ENCODE measurements around the gene ATP5PD.
A peak's percentile ranks its signal among the peaks of the same experiment; 100 is the strongest.

Gene ATP5PD

DNA sequence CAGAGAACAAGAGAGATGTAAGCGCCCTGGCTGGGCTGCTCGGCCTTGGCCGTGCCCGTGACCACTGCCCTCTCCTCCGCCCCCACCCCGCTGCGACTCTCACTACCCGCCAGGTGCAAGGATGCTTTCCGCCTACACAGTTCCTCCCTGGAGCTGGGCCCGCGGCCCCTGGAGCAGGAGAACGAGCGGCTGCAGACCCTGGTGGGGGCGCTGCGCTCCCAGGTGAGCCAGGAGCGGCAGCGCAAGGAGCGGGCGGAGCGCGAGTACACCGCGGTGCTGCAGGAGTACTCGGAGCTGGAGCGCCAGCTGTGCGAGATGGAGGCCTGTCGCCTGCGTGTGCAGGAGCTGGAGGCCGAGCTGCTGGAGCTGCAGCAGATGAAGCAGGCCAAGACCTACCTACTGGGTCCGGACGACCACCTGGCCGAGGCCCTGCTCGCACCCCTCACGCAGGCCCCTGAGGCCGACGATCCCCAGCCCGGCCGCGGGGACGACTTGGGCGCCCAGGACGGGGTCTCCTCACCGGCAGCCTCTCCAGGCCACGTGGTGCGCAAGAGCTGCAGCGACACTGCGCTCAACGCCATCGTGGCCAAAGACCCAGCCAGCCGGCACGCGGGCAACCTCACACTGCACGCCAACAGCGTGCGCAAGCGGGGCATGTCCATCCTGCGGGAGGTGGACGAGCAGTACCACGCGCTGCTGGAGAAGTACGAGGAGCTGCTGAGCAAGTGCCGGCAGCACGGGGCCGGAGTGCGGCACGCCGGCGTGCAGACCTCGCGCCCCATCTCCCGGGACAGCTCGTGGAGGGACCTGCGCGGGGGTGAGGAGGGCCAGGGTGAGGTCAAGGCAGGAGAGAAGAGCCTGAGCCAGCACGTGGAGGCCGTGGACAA is 43.5 kb downstream of the ATP5PD start (continued):
- TF ChIP-seq GLIS2 (tag by site-specific recombination; IDR thresholded peaks at IDR 0.05) = no peak

DNA sequence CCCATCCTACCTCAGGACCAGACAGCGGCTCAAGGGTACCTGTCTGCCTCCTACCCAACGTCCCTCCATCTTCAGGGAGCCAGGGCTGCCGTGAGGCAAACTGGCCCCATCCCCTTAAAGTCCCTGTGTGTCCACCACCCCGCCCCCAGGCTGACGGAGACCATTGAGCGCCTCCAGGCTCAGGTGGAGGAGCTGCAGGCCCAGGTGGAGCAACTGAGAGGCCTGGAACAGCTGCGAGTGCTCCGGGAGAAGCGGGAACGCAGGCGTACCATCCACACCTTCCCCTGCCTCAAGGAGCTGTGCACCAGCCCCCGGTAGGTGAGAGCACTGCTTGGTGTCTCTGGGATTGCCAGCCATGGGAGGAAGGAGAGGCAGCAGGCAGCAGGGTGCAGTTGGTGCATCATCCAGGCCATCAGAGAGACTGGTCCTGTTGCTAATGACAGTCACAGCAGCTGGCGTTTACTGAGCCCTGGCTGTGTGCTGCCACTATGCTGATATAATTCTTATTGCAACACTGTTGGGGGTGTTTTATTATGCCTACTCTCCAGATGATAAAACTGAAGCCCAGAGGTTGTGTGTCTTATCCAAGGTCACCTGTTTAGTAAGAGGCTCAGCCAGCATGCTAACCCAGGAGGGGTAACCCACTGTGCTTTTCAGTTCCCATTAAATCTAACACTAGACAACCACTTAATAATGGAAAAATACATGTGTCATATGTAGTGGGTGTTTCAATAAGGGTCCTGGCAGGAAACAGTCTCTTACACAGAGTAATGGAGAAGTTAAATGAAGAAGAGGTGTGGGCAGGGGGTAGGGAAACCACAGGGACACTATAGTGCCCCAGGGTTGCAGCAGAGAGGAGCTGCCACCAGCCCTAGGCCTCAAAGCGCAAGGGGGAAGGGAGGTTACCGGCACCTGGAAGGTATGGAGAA is 44.6 kb downstream of the ATP5PD start:
- ChIA-PET POLR2A (interaction anchor here (1.4 kb wide), 1 partner anchor 10 kb away, joined by 5 read pairs; the partner anchor contains the start of gene MRPL58), CTCF (no interaction called here)
- Histone ChIP-seq H3K4me1 (ENCODE audit: control insufficient read depth, insufficient read depth, low read length) (no peaks in the 10 kb centered on the region; the same call in 1 of the 2 replicates), H3K4me3 (ENCODE audit: low read depth, low read length) (no peak overlapping the region), H3K27ac (ENCODE audit: extremely low read depth, low read depth, low read length) (no peak overlapping the region), H3K9me3 (ENCODE audit: control insufficient read depth, insufficient read depth, low read depth, low read length) (no peaks in the 10 kb centered on the region), H3K36me3 (ENCODE audit: control insufficient read depth in 2 of 2, insufficient read depth in 1 of 2, low read length in 2 of 2) (peaks cover 11 to 49% of the 10 kb centered on the region in 2 experiments; a peak in 2 of 3 replicates)
- TF ChIP-seq, protein P1, sequence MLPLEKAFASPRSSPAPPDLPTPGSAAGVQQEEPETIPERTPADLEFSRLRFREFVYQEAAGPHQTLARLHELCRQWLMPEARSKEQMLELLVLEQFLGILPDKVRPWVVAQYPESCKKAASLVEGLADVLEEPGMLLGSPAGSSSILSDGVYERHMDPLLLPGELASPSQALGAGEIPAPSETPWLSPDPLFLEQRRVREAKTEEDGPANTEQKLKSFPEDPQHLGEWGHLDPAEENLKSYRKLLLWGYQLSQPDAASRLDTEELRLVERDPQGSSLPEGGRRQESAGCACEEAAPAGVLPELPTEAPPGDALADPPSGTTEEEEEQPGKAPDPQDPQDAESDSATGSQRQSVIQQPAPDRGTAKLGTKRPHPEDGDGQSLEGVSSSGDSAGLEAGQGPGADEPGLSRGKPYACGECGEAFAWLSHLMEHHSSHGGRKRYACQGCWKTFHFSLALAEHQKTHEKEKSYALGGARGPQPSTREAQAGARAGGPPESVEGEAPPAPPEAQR (tag by site-specific recombination; IDR thresholded peaks at IDR 0.05) = no peak
- TF ChIP-seq ZNF248 (tag by site-specific recombination; IDR thresholded peaks at IDR 0.05) (no peak), ZNF394 (tag by site-specific recombination; IDR thresholded peaks at IDR 0.05; ENCODE audit: borderline replicate concordance) (peak; percentile 79), ZIC2 (tag by site-specific recombination; IDR thresholded peaks at IDR 0.05) (peak; percentile 93), ZBTB1 (tag by site-specific recombination; IDR thresholded peaks at IDR 0.05) (no peak)

DNA sequence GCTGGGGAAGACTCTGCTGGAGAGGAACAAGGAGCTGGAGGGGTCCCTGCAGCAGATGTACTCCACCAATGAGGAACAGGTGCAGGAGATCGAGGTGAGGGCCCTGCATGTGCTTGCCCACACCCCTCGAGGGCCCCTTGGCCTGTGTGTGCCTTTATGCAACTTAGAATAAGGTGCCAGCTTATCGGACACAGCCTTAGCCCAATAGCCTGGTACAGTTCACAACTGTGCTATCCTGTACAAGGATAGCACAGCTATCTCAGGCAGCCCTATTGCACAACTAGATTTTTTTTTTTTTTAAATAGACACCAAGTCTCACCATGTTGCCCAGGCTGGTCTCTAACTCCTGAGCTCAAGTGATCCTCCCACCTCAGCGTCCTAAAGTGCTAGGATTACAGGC is 47.2 kb downstream of the ATP5PD start:
- Histone ChIP-seq H3K36me3 (ENCODE audit: control insufficient read depth in 2 of 2, insufficient read depth in 1 of 2, low read length in 2 of 2) (peaks cover 11 to 44% of the 10 kb centered on the region in 2 experiments; a peak in 2 of 3 replicates), H3K4me3 (ENCODE audit: low read depth, low read length) (no peak overlapping the region), H3K4me1 (ENCODE audit: control insufficient read depth, insufficient read depth, low read length) (no peaks in the 10 kb centered on the region), H3K27ac (ENCODE audit: extremely low read depth, low read depth, low read length) (no peak overlapping the region), H3K9me3 (ENCODE audit: control insufficient read depth, insufficient read depth, low read depth, low read length) (no peaks in the 10 kb centered on the region)
- ChIA-PET POLR2A (interaction anchor here (1.4 to 2.3 kb wide), 4 partner anchors 12 to 17 kb away, joined by 4 to 8 read pairs (median 6); partner anchors contain the start of genes CDR2L and MRPL58), CTCF (interaction anchor here (0.5 to 1.9 kb wide), 6 partner anchors 12 to 271 kb away, joined by 3 to 9 read pairs (median 4); partner anchors contain the start of gene MIF4GD)
- TF ChIP-seq ZNF624 (tag by site-specific recombination; IDR thresholded peaks at IDR 0.05) (no peak), ZNF426 (tag by site-specific recombination; IDR thresholded peaks at IDR 0.05) (no peak), ZNF10 (tag by site-specific recombination; IDR thresholded peaks at IDR 0.05) (no peak), OVOL3 (tag by site-specific recombination; IDR thresholded peaks at IDR 0.05) (no peak)
- TF ChIP-seq, protein P2, sequence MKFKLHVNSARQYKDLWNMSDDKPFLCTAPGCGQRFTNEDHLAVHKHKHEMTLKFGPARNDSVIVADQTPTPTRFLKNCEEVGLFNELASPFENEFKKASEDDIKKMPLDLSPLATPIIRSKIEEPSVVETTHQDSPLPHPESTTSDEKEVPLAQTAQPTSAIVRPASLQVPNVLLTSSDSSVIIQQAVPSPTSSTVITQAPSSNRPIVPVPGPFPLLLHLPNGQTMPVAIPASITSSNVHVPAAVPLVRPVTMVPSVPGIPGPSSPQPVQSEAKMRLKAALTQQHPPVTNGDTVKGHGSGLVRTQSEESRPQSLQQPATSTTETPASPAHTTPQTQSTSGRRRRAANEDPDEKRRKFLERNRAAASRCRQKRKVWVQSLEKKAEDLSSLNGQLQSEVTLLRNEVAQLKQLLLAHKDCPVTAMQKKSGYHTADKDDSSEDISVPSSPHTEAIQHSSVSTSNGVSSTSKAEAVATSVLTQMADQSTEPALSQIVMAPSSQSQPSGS (tag by site-specific recombination; IDR thresholded peaks at IDR 0.05; ENCODE audit: low read depth) = no peak

DNA sequence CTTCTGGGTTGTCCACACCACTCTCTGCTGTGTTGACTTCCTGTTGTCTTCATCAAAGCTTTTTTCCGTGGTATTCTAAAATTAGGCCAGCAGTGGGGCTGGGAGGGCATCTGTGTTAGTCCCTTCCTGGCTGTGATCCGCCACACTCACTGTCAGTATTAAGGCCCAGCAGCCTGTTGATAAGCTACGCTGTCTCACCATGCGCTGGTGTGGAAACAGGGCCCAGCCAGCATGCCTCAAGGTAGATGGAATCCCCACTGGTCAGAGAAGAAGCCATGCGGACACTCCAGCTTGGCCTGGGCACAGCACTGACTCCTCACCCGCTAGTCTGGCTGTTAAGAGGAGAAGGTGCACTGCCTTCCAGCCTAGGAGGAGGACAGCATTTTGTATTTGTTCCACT is 48.0 kb downstream of the ATP5PD start:
- no peaks in the 10 kb centered on the region for H3K4me1 ChIP-seq (ENCODE audit: control insufficient read depth, insufficient read depth, low read length)
- H3K4me3 ChIP-seq (ENCODE audit: low read depth, low read length) = no peak overlapping the region
- H3K27ac ChIP-seq (ENCODE audit: extremely low read depth, low read depth, low read length) = no peak overlapping the region
- peaks cover 11 to 38% of the 10 kb centered on the region in 2 experiments; a peak in 2 of 3 replicates for H3K36me3 ChIP-seq (ENCODE audit: control insufficient read depth in 2 of 2, insufficient read depth in 1 of 2, low read length in 2 of 2)
- ChIA-PET POLR2A (interaction anchor here (1.4 to 2.3 kb wide), 4 partner anchors 11 to 16 kb away, joined by 4 to 8 read pairs (median 6); partner anchors contain the start of genes CDR2L and MRPL58), CTCF (interaction anchor here (0.6 to 1.9 kb wide), 4 partner anchors 12 to 75 kb away, joined by 3 to 9 read pairs (median 4); partner anchors contain the start of gene OTOP2)
- H3K9me3 ChIP-seq (ENCODE audit: control insufficient read depth, insufficient read depth, low read depth, low read length) = no peaks in the 10 kb centered on the region
- TF ChIP-seq, protein P3, sequence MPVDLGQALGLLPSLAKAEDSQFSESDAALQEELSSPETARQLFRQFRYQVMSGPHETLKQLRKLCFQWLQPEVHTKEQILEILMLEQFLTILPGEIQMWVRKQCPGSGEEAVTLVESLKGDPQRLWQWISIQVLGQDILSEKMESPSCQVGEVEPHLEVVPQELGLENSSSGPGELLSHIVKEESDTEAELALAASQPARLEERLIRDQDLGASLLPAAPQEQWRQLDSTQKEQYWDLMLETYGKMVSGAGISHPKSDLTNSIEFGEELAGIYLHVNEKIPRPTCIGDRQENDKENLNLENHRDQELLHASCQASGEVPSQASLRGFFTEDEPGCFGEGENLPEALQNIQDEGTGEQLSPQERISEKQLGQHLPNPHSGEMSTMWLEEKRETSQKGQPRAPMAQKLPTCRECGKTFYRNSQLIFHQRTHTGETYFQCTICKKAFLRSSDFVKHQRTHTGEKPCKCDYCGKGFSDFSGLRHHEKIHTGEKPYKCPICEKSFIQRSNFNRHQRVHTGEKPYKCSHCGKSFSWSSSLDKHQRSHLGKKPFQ (tag by site-specific recombination; IDR thresholded peaks at IDR 0.05) = no peak
- no peak for TF ChIP-seq ZNF214 (tag by site-specific recombination; IDR thresholded peaks at IDR 0.05; ENCODE audit: borderline replicate concordance)
- no peak for TF ChIP-seq ZNF354C (tag by site-specific recombination; IDR thresholded peaks at IDR 0.05; ENCODE audit: borderline replicate concordance, low read depth)
- TF ChIP-seq ZFP41 (tag by site-specific recombination; IDR thresholded peaks at IDR 0.05; ENCODE audit: borderline replicate concordance) = no peak
- TF ChIP-seq YY1 (tag by site-specific recombination; IDR thresholded peaks at IDR 0.05) = no peak
- TF ChIP-seq ZNF747 (tag by site-specific recombination; IDR thresholded peaks at IDR 0.05) = no peak
- no peak for TF ChIP-seq RBAK (tag by site-specific recombination; IDR thresholded peaks at IDR 0.05)
- TF ChIP-seq ZNF391 (tag by site-specific recombination; IDR thresholded peaks at IDR 0.05; ENCODE audit: borderline replicate concordance, low read depth) = no peak
- TF ChIP-seq BCL11B (tag by site-specific recombination; IDR thresholded peaks at IDR 0.05; ENCODE audit: low read depth) = no peak
